Measurements from ENCODE around the gene TPX2. TPM values are rescaled to one million over a fixed set of nuclear protein-coding genes. Genes with fewer than 3 reads are reported as not detected.

The TPX2 gene
- total and polyA plus RNA-seq, 2 of the 8 experiments (the other 6 are each of a cell fraction or from before 2014, with no cell fraction given) = 43.6 to 125 TPM

DNA sequence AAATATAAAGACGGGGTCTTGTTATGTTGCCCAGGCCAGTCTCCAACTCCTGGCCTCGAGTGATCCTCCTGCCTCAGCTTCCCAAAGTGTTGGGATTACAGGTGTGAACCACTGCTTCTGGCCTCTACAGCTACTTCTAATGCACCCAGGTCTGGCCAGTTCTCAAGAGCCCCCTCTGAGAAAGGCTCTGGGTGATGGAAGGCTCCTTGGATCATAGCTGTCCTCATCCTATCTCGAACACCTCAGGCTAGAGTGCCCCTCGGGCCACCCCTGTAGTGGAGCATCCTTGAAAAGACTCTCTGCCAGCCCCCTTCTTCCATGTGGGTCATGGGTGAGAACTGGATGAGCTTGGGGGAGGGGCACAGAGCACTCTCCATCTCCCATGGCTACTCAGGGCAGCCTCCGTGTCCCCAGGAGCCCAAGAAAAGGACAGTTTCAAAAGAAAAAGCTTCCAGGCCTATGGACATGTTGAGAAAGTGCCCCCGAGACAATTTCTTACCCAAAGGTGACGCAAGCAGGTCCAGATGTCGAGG lies 79.4 kb downstream of the TPX2 start:
- Histone ChIP-seq H3K79me2 (ENCODE audit: control insufficient read depth in 1 of 2, insufficient read depth in 2 of 2, low read length in 2 of 2) (no peaks in the 10 kb centered on the region), H3K9me3 (ENCODE audit: insufficient read depth in 2 of 2, low read depth in 1 of 2, low read length in 1 of 2) (no peaks in the 10 kb centered on the region), H3K4ac (replicated peaks; ENCODE audit: insufficient read length, low read depth, low read length) (no peak overlapping the region), H2BK20ac (ENCODE audit: low read length) (no peak overlapping the region), H3K18ac (ENCODE audit: extremely low read depth, low read length) (no peak overlapping the region), H3K36me3 (ENCODE audit: control insufficient read depth in 2 of 4, insufficient read depth in 4 of 4, low read length in 3 of 4) (no peaks in the 10 kb centered on the region), H2AK5ac (ENCODE audit: low read depth, low read length) (no peak overlapping the region), H3K4me2 (ENCODE audit: insufficient read depth in 1 of 2, low read depth in 2 of 2, low read length in 2 of 2) (no peak overlapping the region), H2BK12ac (ENCODE audit: low read depth, low read length) (no peak overlapping the region), H4K8ac (ENCODE audit: extremely low read depth, insufficient read depth, low read length) (no peak overlapping the region), H2AFZ (ENCODE audit: low read length) (no peak overlapping the region), H3K27ac (ENCODE audit: low read depth, low read length) (no peak overlapping the region), H3K14ac (ENCODE audit: insufficient read length) (no peak overlapping the region), H4K91ac (replicated peaks; ENCODE audit: insufficient read length, low read length) (no peak overlapping the region), H3K27me3 (replicated peaks in 1 of 4; ENCODE audit: control insufficient read depth in 3 of 4, extremely low read depth in 1 of 4, insufficient read depth in 3 of 4, low read length in 3 of 4) (no peaks in the 10 kb centered on the region), H3K4me1 (replicated peaks in 1 of 4; ENCODE audit: control insufficient read depth in 3 of 4, insufficient read depth in 4 of 4, low read length in 3 of 4) (peaks cover 4 to 16% (median 10%) of the 10 kb centered on the region in 4 experiments; a peak in 6 of 7 replicates), H3K23ac (ENCODE audit: insufficient read length) (no peak overlapping the region), H4K5ac (ENCODE audit: insufficient read length, low read depth, low read length) (no peak overlapping the region), H3K79me1 (ENCODE audit: low read depth, low read length) (no peaks in the 10 kb centered on the region), H3K9ac (replicated peaks in 1 of 4; ENCODE audit: extremely low read depth in 1 of 4, low read depth in 3 of 4, low read length in 3 of 4) (no peak overlapping the region), H3K4me3 (ENCODE audit: extremely low read depth in 1 of 4, insufficient read depth in 2 of 4, low read depth in 3 of 4, low read length in 4 of 4) (no peak overlapping the region), H3K56ac (replicated peaks; ENCODE audit: insufficient read length, low read depth, low read length) (no peak overlapping the region), H4K20me1 (replicated peaks in 1 of 2; ENCODE audit: control insufficient read depth in 1 of 2, insufficient read depth in 2 of 2, low read length in 2 of 2) (no peaks in the 10 kb centered on the region), H2BK120ac (replicated peaks; ENCODE audit: low read depth, low read length) (no peak overlapping the region), H2BK5ac (ENCODE audit: low read depth, low read length) (no peak overlapping the region), H3K23me2 (ENCODE audit: low read depth, low read length) (no peaks in the 10 kb centered on the region), H2BK15ac (ENCODE audit: low read length) (no peak overlapping the region)
- ChIA-PET POLR2A (ENCODE audit: partially characterized antibody) (interaction anchor here (0.6 kb wide), 1 partner anchor 48 kb away, joined by 4 read pairs; no protein-coding TSS in a partner anchor), CTCF (ENCODE audit: partially characterized antibody) (interaction anchor here (0.8 to 5.5 kb wide), 8 partner anchors 12 to 272 kb away, joined by 3 to 19 read pairs (median 6); partner anchors contain the start of gene PDRG1)
- 89% methylated on average over 8 of the region's 8 CpGs; no CpG with 5 or more reads in 1 of the 2 experiments for WGBS, 2 experiments (ENCODE audit: extremely low coverage in 1 of 2, insufficient coverage in 1 of 2, insufficient read length in 1 of 2, insufficient replicate concordance in 2 of 2, low coverage in 1 of 2, low lambda C conversion rate in 2 of 2, missing lambda C conversion rate in 1 of 2)
- no peak for DNase-seq (ENCODE audit: low read depth in 1 of 2, low spot score in 2 of 2)
- no peak for FAIRE-seq
- TF ChIP-seq SP2 (IDR thresholded peaks at IDR 0.05; ENCODE audit: low read length) (no peak), ZNF274 (IDR thresholded peaks at IDR 0.05; ENCODE audit: borderline replicate concordance, extremely low read depth, low read length) (no peak), SIN3A (conservative IDR thresholded peaks at IDR 0.05 in 1 of 2, IDR thresholded peaks at IDR 0.05 in 1 of 2; ENCODE audit: low read depth in 1 of 2, low read length in 2 of 2) (no peak), CHD1 (IDR thresholded peaks at IDR 0.05; ENCODE audit: low read depth, low read length) (no peak), KDM4A (IDR thresholded peaks at IDR 0.05; ENCODE audit: low read depth, low read length, severe bottlenecking) (no peak), KDM1A (IDR thresholded peaks at IDR 0.05; ENCODE audit: borderline replicate concordance, low read length) (no peak), CTBP2 (IDR thresholded peaks at IDR 0.05; ENCODE audit: borderline replicate concordance, insufficient read depth, insufficient read length, low read length) (no peak), HDAC2 (IDR thresholded peaks at IDR 0.05; ENCODE audit: borderline replicate concordance in 1 of 2, low read depth in 2 of 2, low read length in 2 of 2) (no peak), ASH2L (IDR thresholded peaks at IDR 0.05; ENCODE audit: low read length) (no peak), TCF12 (IDR thresholded peaks at IDR 0.05; ENCODE audit: low read depth, low read length) (no peak), JUN (IDR thresholded peaks at IDR 0.05; ENCODE audit: low read depth, low read length) (no peak), TAF1 (IDR thresholded peaks at IDR 0.05; ENCODE audit: low read depth, low read length) (no peak), PHF8 (conservative IDR thresholded peaks at IDR 0.05; ENCODE audit: low read depth, low read length) (no peak), KDM5A (IDR thresholded peaks at IDR 0.05; ENCODE audit: low read length) (no peak)
